GM12878 (cell line): ENCODE measurements around the gene TBXAS1.
A peak's percentile ranks its signal among the peaks of the same experiment; 100 is the strongest.

Source experiments
- BCL11A ChIP-seq: IDR thresholded peaks from 2 replicates; pipeline ENCODE4 v1.6.1; 2011; ENCODE audit warnings: low read depth, low read length
- CEBPB ChIP-seq, 2 experiments: fragments of 150-350 bp in 1 of 2; IDR thresholded peaks; 2 replicates each; pipeline ENCODE4 v1.6.1; 2012 to 2014; ENCODE audit warnings: low read depth in 2 of 2, low read length in 2 of 2, borderline replicate concordance in 1 of 2, inconsistent platforms in 1 of 2
- EP300 ChIP-seq, 2 experiments: fragments of 150-350 bp in 1 of 2; IDR thresholded peaks; 2 replicates each; pipeline ENCODE4 v1.6.1; 2011 to 2012; ENCODE audit warnings: low read depth in 2 of 2, low read length in 2 of 2, borderline replicate concordance in 1 of 2, improper control_type of control experiment in 1 of 2, inconsistent platforms in 1 of 2; ENCODE audit not compliant: control insufficient read depth in 1 of 2
- EZH2 ChIP-seq: IDR thresholded peaks from 2 replicates; pipeline ENCODE4 v1.6.1; 2012; ENCODE audit warnings: low read depth, mild to moderate bottlenecking, control low read depth, inconsistent platforms, low read length, borderline replicate concordance; ENCODE audit not compliant: control insufficient read depth
- MXI1 ChIP-seq: fragments of 150-350 bp; IDR thresholded peaks from 2 replicates; pipeline ENCODE4 v1.6.1; 2011; ENCODE audit warnings: low read depth, mild to moderate bottlenecking, inconsistent platforms, low read length, improper control_type of control experiment
- NBN ChIP-seq: fragments of 450-650 bp; IDR thresholded peaks from 2 replicates; pipeline ENCODE4 v1.6.1; 2016
- NR2F1 ChIP-seq: fragments of 450-650 bp; conservative IDR thresholded peaks from 2 replicates; pipeline ENCODE4 v1.6.1; 2017; ENCODE audit warnings: mild to moderate bottlenecking
- POLR2A ChIP-seq: IDR thresholded peaks from 2 replicates; pipeline ENCODE4 v1.6.1; 2011; ENCODE audit warnings: low read depth, mild to moderate bottlenecking, low read length
- POLR2AphosphoS5 ChIP-seq: IDR thresholded peaks from 2 replicates; pipeline ENCODE4 v1.6.1; 2011; ENCODE audit warnings: mild to moderate bottlenecking, low read length, inconsistent platforms
- TCF12 ChIP-seq: IDR thresholded peaks from 2 replicates; pipeline ENCODE4 v1.6.1; 2011; ENCODE audit warnings: low read depth, mild to moderate bottlenecking, low read length
- ZNF24 ChIP-seq: fragments of 450-650 bp; IDR thresholded peaks from 2 replicates; pipeline ENCODE4 v1.6.1; 2017; ENCODE audit warnings: antibody characterized with exemption, mild to moderate bottlenecking
- TF ChIP-seq, protein P1 (sequence below), 3 experiments: IDR thresholded peaks in 2 of 3; conservative IDR thresholded peaks in 1 of 3; 2 replicates each; pipeline ENCODE4 v1.5.1; 2011; ENCODE audit warnings: low read depth in 3 of 3, low read length in 3 of 3, mild to moderate bottlenecking in 3 of 3, control low read depth in 2 of 3, moderate library complexity in 2 of 3, inconsistent platforms in 1 of 3, mixed read lengths in 1 of 3; ENCODE audit not compliant: control insufficient read depth in 2 of 3, insufficient read depth in 1 of 3; ENCODE audit errors: extremely low read depth in 1 of 3
- TF ChIP-seq, protein P2 (sequence below): fragments of 450-650 bp; IDR thresholded peaks from 2 replicates; pipeline ENCODE4 v1.6.1; 2014; ENCODE audit warnings: mild to moderate bottlenecking

DNA sequence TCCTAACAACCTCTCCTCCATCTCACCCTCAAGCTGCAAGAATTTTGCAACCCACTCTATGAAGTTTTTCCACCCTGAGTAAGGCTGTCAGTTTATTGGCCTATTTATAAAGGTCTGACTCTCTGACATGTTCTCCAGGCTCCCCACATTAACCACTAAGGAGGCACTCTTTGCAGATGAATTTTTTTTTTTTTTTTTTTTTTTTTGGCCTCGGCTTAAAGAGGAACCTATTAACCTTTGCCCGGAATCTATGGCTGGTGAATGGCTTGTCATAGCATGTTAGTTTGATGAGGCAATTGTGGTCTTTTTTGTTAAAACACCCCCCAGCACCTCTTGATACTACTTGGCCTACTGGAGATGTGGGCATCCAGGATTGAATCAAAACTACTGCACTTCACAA is 57.1 kb downstream of the TBXAS1 start:
- TF ChIP-seq, protein P1, sequence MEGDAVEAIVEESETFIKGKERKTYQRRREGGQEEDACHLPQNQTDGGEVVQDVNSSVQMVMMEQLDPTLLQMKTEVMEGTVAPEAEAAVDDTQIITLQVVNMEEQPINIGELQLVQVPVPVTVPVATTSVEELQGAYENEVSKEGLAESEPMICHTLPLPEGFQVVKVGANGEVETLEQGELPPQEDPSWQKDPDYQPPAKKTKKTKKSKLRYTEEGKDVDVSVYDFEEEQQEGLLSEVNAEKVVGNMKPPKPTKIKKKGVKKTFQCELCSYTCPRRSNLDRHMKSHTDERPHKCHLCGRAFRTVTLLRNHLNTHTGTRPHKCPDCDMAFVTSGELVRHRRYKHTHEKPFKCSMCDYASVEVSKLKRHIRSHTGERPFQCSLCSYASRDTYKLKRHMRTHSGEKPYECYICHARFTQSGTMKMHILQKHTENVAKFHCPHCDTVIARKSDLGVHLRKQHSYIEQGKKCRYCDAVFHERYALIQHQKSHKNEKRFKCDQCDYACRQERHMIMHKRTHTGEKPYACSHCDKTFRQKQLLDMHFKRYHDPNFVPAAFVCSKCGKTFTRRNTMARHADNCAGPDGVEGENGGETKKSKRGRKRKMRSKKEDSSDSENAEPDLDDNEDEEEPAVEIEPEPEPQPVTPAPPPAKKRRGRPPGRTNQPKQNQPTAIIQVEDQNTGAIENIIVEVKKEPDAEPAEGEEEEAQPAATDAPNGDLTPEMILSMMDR (IDR thresholded peaks at IDR 0.05 in 2 of 3, conservative IDR thresholded peaks at IDR 0.05 in 1 of 3; ENCODE audit: control insufficient read depth in 2 of 3, extremely low read depth in 1 of 3, insufficient read depth in 1 of 3, low read depth in 3 of 3, low read length in 3 of 3) = no peak
- no peak for TF ChIP-seq EZH2
- TF ChIP-seq POLR2A = no peak
- no peak for TF ChIP-seq EP300 (IDR thresholded peaks at IDR 0.05; ENCODE audit: borderline replicate concordance in 1 of 2, control insufficient read depth in 1 of 2, low read depth in 2 of 2, low read length in 2 of 2)
- no peak for TF ChIP-seq POLR2AphosphoS5
- TF ChIP-seq NBN = no peak
- no peak for TF ChIP-seq TCF12
- TF ChIP-seq CEBPB (IDR thresholded peaks at IDR 0.05; ENCODE audit: borderline replicate concordance in 1 of 2, low read depth in 2 of 2, low read length in 2 of 2) = no peak
- TF ChIP-seq BCL11A = no peak
- no peak for TF ChIP-seq MXI1
- TF ChIP-seq, protein P2, sequence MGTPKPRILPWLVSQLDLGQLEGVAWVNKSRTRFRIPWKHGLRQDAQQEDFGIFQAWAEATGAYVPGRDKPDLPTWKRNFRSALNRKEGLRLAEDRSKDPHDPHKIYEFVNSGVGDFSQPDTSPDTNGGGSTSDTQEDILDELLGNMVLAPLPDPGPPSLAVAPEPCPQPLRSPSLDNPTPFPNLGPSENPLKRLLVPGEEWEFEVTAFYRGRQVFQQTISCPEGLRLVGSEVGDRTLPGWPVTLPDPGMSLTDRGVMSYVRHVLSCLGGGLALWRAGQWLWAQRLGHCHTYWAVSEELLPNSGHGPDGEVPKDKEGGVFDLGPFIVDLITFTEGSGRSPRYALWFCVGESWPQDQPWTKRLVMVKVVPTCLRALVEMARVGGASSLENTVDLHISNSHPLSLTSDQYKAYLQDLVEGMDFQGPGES = no peak
- no peak for TF ChIP-seq ZNF24
- peak; percentile 43; the same call in 1 of the 2 replicates for TF ChIP-seq NR2F1
